Neural cell (in vitro differentiated cells): ENCODE results near the gene PAPOLG. TPM values are rescaled to one million over a fixed set of nuclear protein-coding genes. Genes with fewer than 3 reads are reported as not detected.

Experiments
- H2AFZ ChIP-seq: fragments of 200-600, 300-800 bp; sonication (generic), shearing (Covaris generic); 2 replicates; pipeline ENCODE4 v1.6.0; 2014; ENCODE audit warnings: low read depth, mild to moderate bottlenecking, antibody characterized with exemption, low read length, moderate library complexity
- H3F3A ChIP-seq: fragments of 200-600 bp; shearing (Covaris generic); 2 replicates; pipeline ENCODE4 v1.6.1; 2016; ENCODE audit warnings: mild to moderate bottlenecking, moderate library complexity, mixed read lengths, antibody characterized with exemption, low read length; ENCODE audit not compliant: insufficient read depth, poor library complexity, severe bottlenecking
- H3K27ac ChIP-seq: fragments of 200-600, 300-800 bp; sonication (generic), shearing (Covaris generic); 2 replicates; pipeline ENCODE4 v1.5.1; 2014; ENCODE audit warnings: mild to moderate bottlenecking, low read length, moderate library complexity
- H3K27me3 ChIP-seq: fragments of 300-800, 200-600 bp; sonication (generic), shearing (Covaris generic); 2 replicates; pipeline ENCODE4 v1.6.0; 2014; ENCODE audit warnings: mild to moderate bottlenecking, low read depth, low read length, moderate library complexity; ENCODE audit not compliant: insufficient read depth
- H3K36me3 ChIP-seq: fragments of 300-800, 200-600 bp; sonication (generic), shearing (Covaris generic); 2 replicates; pipeline ENCODE4 v1.5.1; 2014; ENCODE audit warnings: mild to moderate bottlenecking, antibody characterized with exemption, low read length, moderate library complexity; ENCODE audit not compliant: insufficient read depth
- H3K4me2 ChIP-seq: fragments of 300-800, 200-600 bp; sonication (generic), shearing (Covaris generic); 2 replicates; pipeline ENCODE4 v1.6.0; 2014; ENCODE audit warnings: mild to moderate bottlenecking, low read length
- H3K4me3 ChIP-seq: fragments of 300-800, 200-600 bp; sonication (generic), shearing (Covaris generic); 2 replicates; pipeline ENCODE4 v1.5.1; 2014; ENCODE audit warnings: mild to moderate bottlenecking, low read length, moderate library complexity
- H3K79me2 ChIP-seq: fragments of 200-600 bp; shearing (Covaris generic); replicated peaks from 2 replicates; pipeline ENCODE4 v1.6.0; 2014; ENCODE audit warnings: mild to moderate bottlenecking, low read length, moderate library complexity; ENCODE audit not compliant: insufficient read depth
- H3K9ac ChIP-seq: fragments of 300-800, 200-600 bp; sonication (generic), shearing (Covaris generic); 2 replicates; pipeline ENCODE4 v1.6.1; 2016; ENCODE audit warnings: mild to moderate bottlenecking, low read length, mixed read lengths
- H3K9me2 ChIP-seq: fragments of 200-600 bp; shearing (Covaris generic); 2 replicates; pipeline ENCODE4 v1.6.1; 2016; ENCODE audit warnings: mild to moderate bottlenecking, low read length, mixed read lengths; ENCODE audit not compliant: insufficient read depth
- H3K9me3 ChIP-seq: fragments of 200-600, 300-800 bp; sonication (generic), shearing (Covaris generic); 2 replicates; pipeline ENCODE4 v1.6.1; 2016; ENCODE audit warnings: mild to moderate bottlenecking, mixed run types, low read length, moderate library complexity, mixed read lengths
- H4K20me1 ChIP-seq: fragments of 200-600 bp; shearing (Covaris generic); 2 replicates; pipeline ENCODE4 v1.6.1; 2016; ENCODE audit warnings: mild to moderate bottlenecking, mixed run types; ENCODE audit not compliant: insufficient read depth
- EP300 ChIP-seq: fragments of 450-650 bp; conservative IDR thresholded peaks from 2 replicates; pipeline ENCODE4 v1.6.1; 2014; ENCODE audit warnings: antibody characterized with exemption, mild to moderate bottlenecking, moderate library complexity; ENCODE audit not compliant: poor library complexity, severe bottlenecking
- EZH2 ChIP-seq: fragments of 200-600, 300-800 bp; shearing (Covaris generic), sonication (generic); IDR thresholded peaks from 2 replicates; pipeline ENCODE4 v1.6.1; 2014; ENCODE audit warnings: antibody characterized with exemption, low read length, borderline replicate concordance, mild to moderate bottlenecking; ENCODE audit not compliant: insufficient read depth, poor library complexity, severe bottlenecking
- MXI1 ChIP-seq: fragments of 450-650 bp; conservative IDR thresholded peaks from 2 replicates; pipeline ENCODE4 v1.6.1; 2014; ENCODE audit warnings: antibody characterized with exemption, mild to moderate bottlenecking; ENCODE audit not compliant: poor library complexity, severe bottlenecking
- POLR2AphosphoS5 ChIP-seq: IDR thresholded peaks from 2 replicates; pipeline ENCODE4 v1.6.1; 2012
- RAD21 ChIP-seq: fragments of 450-650 bp; conservative IDR thresholded peaks from 2 replicates; pipeline ENCODE4 v1.6.1; 2014; ENCODE audit warnings: antibody characterized with exemption, mild to moderate bottlenecking, moderate library complexity
- SMC3 ChIP-seq: fragments of 450-650 bp; conservative IDR thresholded peaks from 2 replicates; pipeline ENCODE4 v1.6.1; 2014; ENCODE audit warnings: antibody characterized with exemption, mild to moderate bottlenecking, moderate library complexity; ENCODE audit not compliant: poor library complexity
- TAF1 ChIP-seq: IDR thresholded peaks from 2 replicates; pipeline ENCODE4 v1.6.1; 2012; ENCODE audit warnings: low read depth
- polyA plus RNA-seq: library from polyadenylated mRNA; depleted of rRNA; stranded (reverse); fragments of >200 nt; gene quantifications from 2 replicates; pipeline ENCODE4 v1.2.3, GENCODE V29; 2014
- TF ChIP-seq, protein P1 (sequence below): fragments of 450-650 bp; IDR thresholded peaks from 2 replicates; pipeline ENCODE4 v1.5.1; 2014; ENCODE audit warnings: antibody characterized with exemption, mild to moderate bottlenecking, moderate library complexity; ENCODE audit not compliant: poor library complexity, severe bottlenecking
- TF ChIP-seq, protein P2 (sequence below): IDR thresholded peaks from 2 replicates; pipeline ENCODE4 v1.6.1; 2012; ENCODE audit warnings: borderline replicate concordance

The PAPOLG gene
- polyA plus RNA-seq, 1 donor from 2014 or later = 31.2 TPM

DNA sequence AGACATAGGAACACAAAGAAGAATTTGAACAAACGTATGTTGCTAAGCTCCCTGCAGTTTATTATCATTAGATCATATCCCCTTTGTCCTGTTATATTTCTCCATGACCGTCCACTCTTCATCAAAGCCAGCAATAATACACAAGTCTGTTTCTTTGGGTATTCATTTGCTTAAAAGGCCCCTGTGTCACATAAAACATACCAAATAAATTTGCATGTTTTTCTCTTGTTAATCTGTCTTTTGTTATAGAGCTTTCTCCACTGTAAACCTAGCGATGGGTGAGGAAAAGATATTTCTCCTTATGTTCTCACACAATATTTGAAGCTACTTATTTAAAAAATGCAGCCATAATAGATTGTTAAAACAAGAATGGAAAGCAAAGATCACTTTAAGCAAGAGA, 82.4 kb downstream of the PAPOLG start:
- Histone ChIP-seq H3K36me3 (no peaks in the 10 kb centered on the region), H2AFZ (no peak overlapping the region), H4K20me1 (no peaks in the 10 kb centered on the region), H3K27me3 (no peaks in the 10 kb centered on the region), H3K9me3 (no peaks in the 10 kb centered on the region), H3K4me2 (no peak overlapping the region), H3K27ac (no peak overlapping the region), H3K4me3 (no peak overlapping the region), H3K79me2 (no peaks in the 10 kb centered on the region), H3F3A (no peaks in the 10 kb centered on the region), H3K9ac (no peak overlapping the region), H3K9me2 (no peaks in the 10 kb centered on the region)
- no peak for TF ChIP-seq EP300
- TF ChIP-seq, protein P1, sequence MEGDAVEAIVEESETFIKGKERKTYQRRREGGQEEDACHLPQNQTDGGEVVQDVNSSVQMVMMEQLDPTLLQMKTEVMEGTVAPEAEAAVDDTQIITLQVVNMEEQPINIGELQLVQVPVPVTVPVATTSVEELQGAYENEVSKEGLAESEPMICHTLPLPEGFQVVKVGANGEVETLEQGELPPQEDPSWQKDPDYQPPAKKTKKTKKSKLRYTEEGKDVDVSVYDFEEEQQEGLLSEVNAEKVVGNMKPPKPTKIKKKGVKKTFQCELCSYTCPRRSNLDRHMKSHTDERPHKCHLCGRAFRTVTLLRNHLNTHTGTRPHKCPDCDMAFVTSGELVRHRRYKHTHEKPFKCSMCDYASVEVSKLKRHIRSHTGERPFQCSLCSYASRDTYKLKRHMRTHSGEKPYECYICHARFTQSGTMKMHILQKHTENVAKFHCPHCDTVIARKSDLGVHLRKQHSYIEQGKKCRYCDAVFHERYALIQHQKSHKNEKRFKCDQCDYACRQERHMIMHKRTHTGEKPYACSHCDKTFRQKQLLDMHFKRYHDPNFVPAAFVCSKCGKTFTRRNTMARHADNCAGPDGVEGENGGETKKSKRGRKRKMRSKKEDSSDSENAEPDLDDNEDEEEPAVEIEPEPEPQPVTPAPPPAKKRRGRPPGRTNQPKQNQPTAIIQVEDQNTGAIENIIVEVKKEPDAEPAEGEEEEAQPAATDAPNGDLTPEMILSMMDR = no peak
- no peak for TF ChIP-seq SMC3
- TF ChIP-seq RAD21 = no peak
- TF ChIP-seq, protein P2, sequence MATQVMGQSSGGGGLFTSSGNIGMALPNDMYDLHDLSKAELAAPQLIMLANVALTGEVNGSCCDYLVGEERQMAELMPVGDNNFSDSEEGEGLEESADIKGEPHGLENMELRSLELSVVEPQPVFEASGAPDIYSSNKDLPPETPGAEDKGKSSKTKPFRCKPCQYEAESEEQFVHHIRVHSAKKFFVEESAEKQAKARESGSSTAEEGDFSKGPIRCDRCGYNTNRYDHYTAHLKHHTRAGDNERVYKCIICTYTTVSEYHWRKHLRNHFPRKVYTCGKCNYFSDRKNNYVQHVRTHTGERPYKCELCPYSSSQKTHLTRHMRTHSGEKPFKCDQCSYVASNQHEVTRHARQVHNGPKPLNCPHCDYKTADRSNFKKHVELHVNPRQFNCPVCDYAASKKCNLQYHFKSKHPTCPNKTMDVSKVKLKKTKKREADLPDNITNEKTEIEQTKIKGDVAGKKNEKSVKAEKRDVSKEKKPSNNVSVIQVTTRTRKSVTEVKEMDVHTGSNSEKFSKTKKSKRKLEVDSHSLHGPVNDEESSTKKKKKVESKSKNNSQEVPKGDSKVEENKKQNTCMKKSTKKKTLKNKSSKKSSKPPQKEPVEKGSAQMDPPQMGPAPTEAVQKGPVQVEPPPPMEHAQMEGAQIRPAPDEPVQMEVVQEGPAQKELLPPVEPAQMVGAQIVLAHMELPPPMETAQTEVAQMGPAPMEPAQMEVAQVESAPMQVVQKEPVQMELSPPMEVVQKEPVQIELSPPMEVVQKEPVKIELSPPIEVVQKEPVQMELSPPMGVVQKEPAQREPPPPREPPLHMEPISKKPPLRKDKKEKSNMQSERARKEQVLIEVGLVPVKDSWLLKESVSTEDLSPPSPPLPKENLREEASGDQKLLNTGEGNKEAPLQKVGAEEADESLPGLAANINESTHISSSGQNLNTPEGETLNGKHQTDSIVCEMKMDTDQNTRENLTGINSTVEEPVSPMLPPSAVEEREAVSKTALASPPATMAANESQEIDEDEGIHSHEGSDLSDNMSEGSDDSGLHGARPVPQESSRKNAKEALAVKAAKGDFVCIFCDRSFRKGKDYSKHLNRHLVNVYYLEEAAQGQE = no peak
- no peak for TF ChIP-seq POLR2AphosphoS5
- no peak for TF ChIP-seq MXI1
- no peak for TF ChIP-seq EZH2
- TF ChIP-seq TAF1 = no peak

DNA sequence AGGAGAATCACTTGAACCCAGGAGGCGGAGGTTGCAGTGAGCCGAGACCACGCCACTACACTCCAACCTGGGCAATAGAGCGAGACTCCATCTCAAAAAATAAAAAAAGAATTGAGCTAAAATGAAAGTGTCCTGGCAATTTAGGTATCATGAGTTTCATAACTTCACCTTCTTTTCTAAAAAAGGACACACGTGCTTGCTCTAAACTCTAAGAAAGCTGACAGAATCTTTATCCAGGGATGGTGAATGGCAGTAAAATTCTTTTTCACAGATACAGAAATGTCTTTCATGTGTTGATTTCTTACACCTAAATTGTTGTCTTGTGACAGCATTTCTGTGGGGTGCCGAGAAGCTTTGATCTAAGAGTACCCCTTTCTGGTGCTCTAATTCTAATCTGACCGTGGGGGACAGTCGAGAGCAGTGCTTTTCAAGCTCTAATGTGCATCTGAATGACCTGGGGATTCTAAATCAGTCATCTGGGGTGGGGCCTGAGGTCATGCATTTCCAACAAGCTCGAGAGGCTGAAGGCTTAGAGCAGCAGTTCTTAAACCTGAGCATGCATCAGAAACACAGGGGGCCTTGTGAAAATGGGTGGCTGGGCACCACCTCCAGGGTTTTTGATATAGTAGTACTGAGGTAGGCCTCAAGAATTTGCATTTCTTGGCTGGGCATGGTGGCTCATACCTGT, 83.2 kb downstream of the PAPOLG start:
- Histone ChIP-seq H4K20me1 (no peaks in the 10 kb centered on the region), H3K9me3 (no peaks in the 10 kb centered on the region), H3K36me3 (no peaks in the 10 kb centered on the region), H3K9ac (no peak overlapping the region), H3K9me2 (no peaks in the 10 kb centered on the region), H3K4me3 (no peak overlapping the region), H3F3A (no peaks in the 10 kb centered on the region), H2AFZ (no peak overlapping the region), H3K79me2 (no peaks in the 10 kb centered on the region), H3K27ac (no peak overlapping the region), H3K27me3 (no peaks in the 10 kb centered on the region), H3K4me2 (no peak overlapping the region)
- no peak for TF ChIP-seq TAF1
- TF ChIP-seq EP300 = no peak
- TF ChIP-seq, protein P1 = no peak
- no peak for TF ChIP-seq RAD21
- TF ChIP-seq, protein P2 = no peak
- no peak for TF ChIP-seq POLR2AphosphoS5
- no peak for TF ChIP-seq SMC3
- TF ChIP-seq MXI1 = no peak
- TF ChIP-seq EZH2 = no peak
